Measurements from ENCODE around the gene SSTR3.

The SSTR3 gene

GRCh38 chr22:37167176-37167980 is 44.9 kb downstream of the SSTR3 start:
- no peak overlapping the region for H3K9ac ChIP-seq (ENCODE audit: low read length)

DNA sequence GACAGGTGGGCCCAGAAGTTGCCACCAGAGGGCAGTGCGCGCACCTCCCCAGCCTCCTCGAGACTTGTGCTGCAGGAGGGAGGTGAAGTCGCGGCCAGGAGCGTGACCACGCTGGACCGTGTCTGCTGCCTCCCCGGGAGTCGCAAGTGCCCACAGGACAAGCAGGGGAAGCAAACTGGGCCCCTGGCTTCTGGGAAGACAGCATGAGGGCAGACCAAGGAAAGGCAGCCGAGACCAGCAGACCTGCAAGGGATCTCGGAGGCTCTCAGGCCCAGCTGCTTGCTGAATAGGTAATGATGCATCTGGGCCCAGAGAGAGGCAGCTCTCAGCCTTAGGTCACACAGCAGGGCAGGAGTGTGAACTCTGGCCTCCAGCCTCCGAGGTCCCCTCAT is 45.6 kb downstream of the SSTR3 start:
- TF ChIP-seq EZH2phosphoT487 (conservative IDR thresholded peaks at IDR 0.05; ENCODE audit: low read length) (no peak), CTCF (IDR thresholded peaks at IDR 0.05; ENCODE audit: insufficient read depth, low read length, poor library complexity, severe bottlenecking) (peak; percentile 85)
- no peak overlapping the region for H2AFZ ChIP-seq (ENCODE audit: low read depth, low read length, severe bottlenecking)

More at GRCh38 chr22:37167176-37167980, 44.9 kb downstream of the SSTR3 start:
- no peak for TF ChIP-seq EZH2phosphoT487 (conservative IDR thresholded peaks at IDR 0.05; ENCODE audit: low read length)
- TF ChIP-seq CTCF (IDR thresholded peaks at IDR 0.05; ENCODE audit: insufficient read depth, low read length, poor library complexity, severe bottlenecking): no peak
- Histone ChIP-seq H3F3A (ENCODE audit: insufficient read depth) (no peaks in the 10 kb centered on the region), H3K4me2 (ENCODE audit: low read depth, low read length, poor library complexity, severe bottlenecking) (no peak overlapping the region), H3K9me3 (ENCODE audit: insufficient read depth, low read length) (no peaks in the 10 kb centered on the region), H2AFZ (ENCODE audit: low read depth, low read length, severe bottlenecking) (no peak overlapping the region), H3K9me2 (replicated peaks; ENCODE audit: insufficient read depth, low read length) (no peaks in the 10 kb centered on the region), H3K36me3 (ENCODE audit: low read length) (no peaks in the 10 kb centered on the region), H4K20me1 (ENCODE audit: low read depth, low read length) (no peaks in the 10 kb centered on the region), H3K4me3 (ENCODE audit: insufficient read depth, low read length, poor library complexity, severe bottlenecking) (no peak overlapping the region), H3K27ac (ENCODE audit: low read depth, low read length) (no peak overlapping the region), H3K27me3 (ENCODE audit: low read length) (no peaks in the 10 kb centered on the region), H3K79me2 (ENCODE audit: insufficient read depth, low read length) (no peaks in the 10 kb centered on the region)

DNA sequence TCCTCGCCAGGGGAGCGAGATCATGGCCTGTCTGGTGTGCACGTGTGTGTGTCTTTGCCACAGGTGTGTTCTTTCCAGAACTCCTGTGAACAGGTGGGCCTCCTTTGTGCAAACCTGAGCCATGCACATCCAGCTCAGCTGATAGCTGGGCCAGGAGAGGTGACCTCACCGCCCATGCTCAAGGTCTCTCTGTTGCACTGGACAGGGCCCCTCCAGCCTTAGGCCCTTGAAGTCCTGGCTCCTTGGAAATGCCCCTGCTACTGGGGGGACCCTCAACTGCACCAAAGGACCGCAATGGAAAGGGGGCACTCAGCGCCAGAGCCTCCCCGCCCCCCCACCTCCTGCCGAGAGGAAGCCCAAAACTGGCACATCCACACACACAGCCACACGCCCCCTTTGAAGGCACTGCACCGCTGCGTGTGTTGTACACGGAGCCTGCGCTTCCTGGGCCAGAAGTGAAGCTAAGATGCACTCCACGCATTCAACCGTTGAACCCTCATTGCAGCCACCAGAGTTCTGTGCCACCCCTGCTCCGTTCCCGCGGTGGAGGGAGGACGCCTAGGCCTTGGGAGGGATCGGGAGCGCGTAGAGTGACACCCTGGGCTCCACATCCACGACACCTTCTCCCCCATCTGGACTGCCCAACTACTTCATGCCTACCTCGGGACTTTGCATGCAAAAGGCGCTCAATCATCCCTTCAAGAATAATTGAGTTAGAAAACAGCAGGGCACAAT is 46.2 kb downstream of the SSTR3 start:
- H3K9ac ChIP-seq (ENCODE audit: low read length): no peak overlapping the region
- no peak overlapping the region for H2AFZ ChIP-seq (ENCODE audit: low read depth, low read length, severe bottlenecking)
- H3K79me2 ChIP-seq (ENCODE audit: insufficient read depth, low read length): no peaks in the 10 kb centered on the region
- H3K4me3 ChIP-seq (ENCODE audit: insufficient read depth, low read length, poor library complexity, severe bottlenecking): no peak overlapping the region
- TF ChIP-seq EZH2phosphoT487 (conservative IDR thresholded peaks at IDR 0.05; ENCODE audit: low read length) (no peak), CTCF (IDR thresholded peaks at IDR 0.05; ENCODE audit: insufficient read depth, low read length, poor library complexity, severe bottlenecking) (no peak)
- no peaks in the 10 kb centered on the region for H4K20me1 ChIP-seq (ENCODE audit: low read depth, low read length)
- H3K27me3 ChIP-seq (ENCODE audit: low read length): no peaks in the 10 kb centered on the region
- no peaks in the 10 kb centered on the region for H3F3A ChIP-seq (ENCODE audit: insufficient read depth)
- H3K9me3 ChIP-seq (ENCODE audit: insufficient read depth, low read length): peaks cover 8% of the 10 kb centered on the region; the same call in 1 of the 2 replicates
- H3K9me2 ChIP-seq (replicated peaks; ENCODE audit: insufficient read depth, low read length): no peaks in the 10 kb centered on the region
- H3K27ac ChIP-seq (ENCODE audit: low read depth, low read length): no peak overlapping the region
- H3K36me3 ChIP-seq (ENCODE audit: low read length): no peaks in the 10 kb centered on the region
- H3K4me2 ChIP-seq (ENCODE audit: low read depth, low read length, poor library complexity, severe bottlenecking): no peak overlapping the region

More for the DNA sequence above, 45.6 kb downstream of the SSTR3 start:
- H3K9ac ChIP-seq (ENCODE audit: low read length): no peak overlapping the region
- no peaks in the 10 kb centered on the region for H3K9me2 ChIP-seq (replicated peaks; ENCODE audit: insufficient read depth, low read length)
- no peaks in the 10 kb centered on the region for H4K20me1 ChIP-seq (ENCODE audit: low read depth, low read length)
- H3K27ac ChIP-seq (ENCODE audit: low read depth, low read length): no peak overlapping the region
- no peak overlapping the region for H3K4me2 ChIP-seq (ENCODE audit: low read depth, low read length, poor library complexity, severe bottlenecking)
- H3K27me3 ChIP-seq (ENCODE audit: low read length): no peaks in the 10 kb centered on the region
- H3K79me2 ChIP-seq (ENCODE audit: insufficient read depth, low read length): no peaks in the 10 kb centered on the region
- no peaks in the 10 kb centered on the region for H3F3A ChIP-seq (ENCODE audit: insufficient read depth)
- H3K36me3 ChIP-seq (ENCODE audit: low read length): no peaks in the 10 kb centered on the region
- H3K4me3 ChIP-seq (ENCODE audit: insufficient read depth, low read length, poor library complexity, severe bottlenecking): no peak overlapping the region
- H3K9me3 ChIP-seq (ENCODE audit: insufficient read depth, low read length): peaks cover 3% of the 10 kb centered on the region; the same call in 1 of the 2 replicates
